GM18909 (cell line): ENCODE data around the gene TUBAL3.

ENCODE experiments used
- ATAC-seq: cut with Tn5 transposase; IDR thresholded peaks from one replicate; pipeline ENCODE4 v1.9.1; 2021; ENCODE audit warnings: mild to moderate bottlenecking; ENCODE audit not compliant: unreplicated experiment, poor library complexity

The TUBAL3 gene

DNA sequence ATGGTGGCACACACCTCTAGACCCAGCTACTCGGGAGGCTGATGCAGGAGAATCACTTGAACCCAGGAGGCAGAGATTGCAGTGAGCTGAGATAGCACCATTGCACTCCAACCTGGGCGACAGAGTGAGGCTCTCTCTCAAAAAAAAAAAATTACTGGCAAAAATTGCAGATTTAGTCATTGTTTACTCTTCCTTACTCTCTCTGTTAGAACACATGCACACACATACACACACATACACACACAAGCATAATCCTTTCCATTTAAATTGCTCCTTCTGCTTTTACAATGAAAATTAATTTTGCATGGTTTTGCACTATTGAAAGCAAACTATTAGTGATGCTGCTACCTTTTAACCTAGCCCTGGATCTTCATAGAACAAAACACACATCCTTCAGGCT lies 55.3 kb downstream of the TUBAL3 start:
- no peak for ATAC-seq

DNA sequence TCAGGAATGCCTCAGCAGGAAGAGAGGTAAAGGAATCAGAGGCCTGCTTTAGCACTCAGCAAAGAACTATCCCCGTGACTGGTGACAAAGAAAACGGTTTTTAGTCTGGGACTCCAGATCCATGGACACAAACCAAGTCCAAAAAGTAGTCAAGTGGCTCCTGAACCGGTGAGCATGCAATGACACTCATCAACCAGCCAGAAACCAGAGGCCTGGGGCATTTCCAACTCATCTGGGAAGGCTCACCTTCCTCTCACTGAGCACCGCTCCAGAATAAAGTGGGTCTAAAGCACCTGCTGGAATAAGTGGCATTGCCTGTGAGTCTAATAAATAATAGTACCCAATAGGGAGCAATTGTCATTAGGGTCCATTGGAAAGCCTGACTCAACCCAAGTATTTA lies 57.7 kb downstream of the TUBAL3 start:
- no peak for ATAC-seq

DNA sequence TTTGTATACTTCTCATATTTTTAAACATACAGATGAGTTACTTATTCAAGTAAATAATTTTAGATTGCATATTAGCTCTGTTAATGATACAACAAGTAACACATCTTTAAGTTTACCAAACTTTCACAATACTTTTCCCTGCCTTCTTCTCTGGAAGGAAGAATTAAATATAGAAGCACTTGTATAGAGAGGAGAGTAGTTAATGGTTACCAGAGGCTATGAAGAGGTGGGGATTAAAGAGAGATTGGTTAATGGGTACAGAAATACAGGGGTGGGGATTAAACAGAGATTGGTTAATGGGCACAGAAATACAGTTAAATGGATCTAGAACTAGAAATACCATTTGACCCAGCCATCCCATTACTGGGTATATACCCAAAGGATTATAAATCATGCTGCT lies 59.9 kb downstream of the TUBAL3 start:
- ATAC-seq, result no peak

DNA sequence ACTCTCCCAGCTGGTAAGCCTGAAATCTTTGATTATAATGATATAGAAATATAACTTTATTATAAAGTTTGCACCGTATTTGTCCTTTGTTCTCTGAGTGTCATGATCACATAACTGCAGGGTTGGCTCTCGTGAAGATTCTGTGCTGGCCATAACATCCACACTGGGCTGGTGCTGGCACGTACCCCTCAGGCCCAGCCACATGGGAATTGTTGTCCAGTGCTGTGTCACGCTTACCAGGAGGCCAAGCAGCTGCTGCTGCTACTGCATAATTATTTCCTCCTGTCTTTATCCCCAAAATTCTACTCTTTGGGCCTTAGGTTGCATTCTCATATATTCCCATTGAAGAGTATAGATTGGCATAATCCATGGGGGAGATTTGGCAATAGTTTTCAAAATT lies 60.6 kb downstream of the TUBAL3 start:
- no peak for ATAC-seq

DNA sequence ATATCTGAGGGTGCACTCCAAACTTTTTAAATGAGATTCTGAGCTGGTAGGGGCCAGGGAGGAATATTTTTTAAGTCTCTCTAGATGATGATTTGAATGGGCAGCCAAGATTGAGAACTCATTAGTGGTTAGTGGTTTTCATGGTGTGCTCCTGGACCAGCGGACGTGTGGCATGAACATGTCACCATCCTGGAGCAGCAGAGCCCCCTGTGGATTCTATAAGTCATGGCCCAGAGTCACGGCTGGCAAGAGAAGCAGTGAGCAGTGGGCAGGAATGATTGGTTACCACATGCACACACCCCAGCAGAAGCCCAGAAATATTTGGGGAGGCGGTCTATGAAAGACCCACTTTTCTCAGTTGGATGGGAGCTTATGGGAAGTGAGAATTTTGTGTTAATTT lies 61.1 kb downstream of the TUBAL3 start:
- ATAC-seq, result no peak
